Chondrocyte (in vitro differentiated cells): Measurements from ENCODE around the gene LHFPL3. TPM values are rescaled to one million over a fixed set of nuclear protein-coding genes. Genes with fewer than 3 reads are reported as not detected.

Experiments used
- DNase-seq: peaks from one replicate; pipeline ENCODE4 v3.0.0; 2021; ENCODE audit warnings: mixed read lengths, low spot score
- H3K27ac Mint-ChIP-seq: one replicate; pipeline ENCODE4 v1.8.0; 2021; ENCODE audit warnings: mild to moderate bottlenecking, moderate library complexity, mixed read lengths; ENCODE audit not compliant: unreplicated experiment
- H3K27me3 Mint-ChIP-seq: 2 replicates; pipeline ENCODE4 v1.8.0; 2021; ENCODE audit warnings: low read depth, mixed read lengths
- H3K36me3 Mint-ChIP-seq: 2 replicates; pipeline ENCODE4 v1.8.0; 2021; ENCODE audit warnings: low read depth, mixed read lengths
- H3K4me1 Mint-ChIP-seq: 2 replicates; pipeline ENCODE4 v1.8.0; 2021; ENCODE audit warnings: low read depth, mild to moderate bottlenecking, mixed read lengths
- H3K4me3 Mint-ChIP-seq: one replicate; pipeline ENCODE4 v1.8.0; 2021; ENCODE audit warnings: mild to moderate bottlenecking, moderate library complexity, mixed read lengths; ENCODE audit not compliant: unreplicated experiment
- H3K9me3 Mint-ChIP-seq: 2 replicates; pipeline ENCODE4 v1.8.0; 2021; ENCODE audit warnings: low read depth, mixed read lengths
- CTCF ChIP-seq: fragments of 200-600 bp; sonication (generic); IDR thresholded peaks from 2 replicates; pipeline ENCODE4 v1.5.0; 2021; ENCODE audit warnings: antibody characterized with exemption, mild to moderate bottlenecking, moderate library complexity
- total RNA-seq: library from RNA; stranded (reverse); gene quantifications from 3 replicates; pipeline ENCODE4 v1.2.1, GENCODE V29; 2021

The LHFPL3 gene
- total RNA-seq, 1 donor from 2014 or later = not detected

DNA sequence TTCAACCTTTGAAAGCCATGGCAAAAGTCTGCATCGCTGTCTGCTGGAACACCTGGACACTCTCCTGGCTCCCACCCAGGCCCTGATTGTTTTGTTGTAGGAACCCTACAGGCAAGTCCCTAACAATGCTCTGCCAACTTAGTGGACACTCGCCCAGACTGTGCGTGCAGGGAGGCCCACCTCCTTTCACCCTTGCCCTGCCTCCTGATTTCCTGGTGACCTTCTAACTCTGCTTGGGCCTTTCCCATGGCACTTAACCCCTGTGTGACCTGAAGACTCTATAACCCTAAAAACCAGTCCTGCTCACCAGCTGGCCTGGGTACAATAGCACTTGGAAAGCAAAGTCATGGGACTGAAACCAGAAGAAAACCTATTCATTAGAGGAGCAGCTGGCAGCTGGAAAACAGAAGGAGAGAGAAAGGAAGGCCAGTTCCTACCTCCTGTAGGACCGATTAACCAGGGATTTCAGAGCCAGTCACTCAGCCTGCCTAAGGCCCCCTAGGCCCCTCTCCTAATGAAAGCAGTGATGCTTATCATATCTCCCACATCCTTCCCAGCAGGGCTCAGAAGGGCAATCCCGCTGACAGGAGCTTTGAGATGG is 602.9 kb downstream of the LHFPL3 start:
- no peaks in the 10 kb centered on the region for H3K36me3 Mint-ChIP-seq
- no peaks in the 10 kb centered on the region for H3K27me3 Mint-ChIP-seq
- no peak for DNase-seq
- no peaks in the 10 kb centered on the region for H3K9me3 Mint-ChIP-seq
- TF ChIP-seq CTCF = no peak
- H3K27ac Mint-ChIP-seq = no peak overlapping the region
- H3K4me1 Mint-ChIP-seq = no peaks in the 10 kb centered on the region
- H3K4me3 Mint-ChIP-seq = no peak overlapping the region

DNA sequence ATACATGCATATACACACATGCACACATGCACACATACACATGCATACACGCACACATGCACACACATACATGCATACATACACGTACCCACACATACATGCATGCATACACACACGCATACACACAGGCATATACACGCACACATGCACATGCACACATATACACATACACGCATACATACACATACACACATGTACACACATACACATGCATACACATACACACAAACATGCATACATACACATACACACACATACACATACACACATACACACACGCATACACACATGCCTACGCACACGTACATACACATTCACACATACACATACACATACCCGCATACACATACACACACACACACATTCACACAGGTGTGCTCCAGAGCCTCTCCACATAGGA is 604.6 kb downstream of the LHFPL3 start:
- Mint-ChIP-seq H3K27ac (no peak overlapping the region), H3K4me3 (no peak overlapping the region), H3K9me3 (no peaks in the 10 kb centered on the region), H3K36me3 (no peaks in the 10 kb centered on the region), H3K4me1 (no peaks in the 10 kb centered on the region), H3K27me3 (no peaks in the 10 kb centered on the region)
- DNase-seq = no peak
- no peak for TF ChIP-seq CTCF

DNA sequence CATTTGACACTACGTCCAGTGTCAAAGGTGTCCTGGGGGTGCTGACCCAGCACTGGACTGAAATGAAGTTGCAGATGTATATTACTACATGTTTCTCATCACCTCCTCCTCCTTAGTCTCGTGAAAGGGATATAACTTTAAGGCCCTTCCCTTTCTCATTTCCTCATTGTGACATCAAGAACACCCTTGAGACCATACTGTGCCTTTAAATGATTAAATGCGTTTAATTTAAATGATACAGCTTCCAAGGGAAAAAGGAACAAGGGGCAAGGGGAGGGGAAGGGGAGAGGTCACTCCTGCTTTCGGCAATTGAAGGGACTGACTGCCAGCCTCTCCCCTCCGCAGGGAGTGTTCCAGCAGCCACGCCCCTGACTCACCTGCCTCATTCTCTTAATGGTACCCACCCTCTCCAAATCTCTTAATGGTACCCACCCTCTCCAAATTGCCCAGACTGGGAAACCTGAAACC is 605.2 kb downstream of the LHFPL3 start:
- Mint-ChIP-seq H3K27ac (no peak overlapping the region), H3K4me1 (no peaks in the 10 kb centered on the region), H3K9me3 (no peaks in the 10 kb centered on the region), H3K27me3 (no peaks in the 10 kb centered on the region), H3K4me3 (no peak overlapping the region), H3K36me3 (no peaks in the 10 kb centered on the region)
- TF ChIP-seq CTCF = no peak
- DNase-seq = no peak

- no peaks in the 10 kb centered on the region for H3K36me3 Mint-ChIP-seq
- H3K4me3 Mint-ChIP-seq = no peak overlapping the region
- no peak overlapping the region for H3K27ac Mint-ChIP-seq
Observed at GRCh38 chr7:104934665-104935064, 606.3 kb downstream of the LHFPL3 start.

DNA sequence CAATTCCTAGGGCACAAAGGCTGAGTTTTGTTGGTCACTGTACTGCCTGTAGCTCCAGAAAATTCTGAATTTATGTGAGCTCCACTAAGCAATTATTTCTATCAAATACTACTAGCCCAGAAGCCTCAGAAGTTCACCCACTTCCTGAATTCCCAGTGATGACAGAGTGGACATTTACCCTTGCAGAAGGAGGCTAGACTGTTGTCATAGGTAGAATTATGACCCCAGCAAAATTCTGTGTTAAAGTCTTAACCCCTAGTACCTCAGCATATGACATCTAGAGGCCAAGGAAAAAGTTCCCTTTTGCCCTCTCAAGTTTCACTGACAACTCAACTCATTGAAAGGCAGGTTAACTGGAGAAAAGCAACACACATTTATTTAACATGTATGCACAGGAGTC is 606.9 kb downstream of the LHFPL3 start:
- TF ChIP-seq CTCF = no peak
- no peaks in the 10 kb centered on the region for H3K36me3 Mint-ChIP-seq
- no peaks in the 10 kb centered on the region for H3K4me1 Mint-ChIP-seq
- H3K9me3 Mint-ChIP-seq = no peaks in the 10 kb centered on the region
- H3K4me3 Mint-ChIP-seq = no peak overlapping the region
- no peak for DNase-seq
- no peaks in the 10 kb centered on the region for H3K27me3 Mint-ChIP-seq
- no peak overlapping the region for H3K27ac Mint-ChIP-seq

More at GRCh38 chr7:104934665-104935064, 606.3 kb downstream of the LHFPL3 start:
- Mint-ChIP-seq H3K9me3 (no peaks in the 10 kb centered on the region), H3K4me1 (no peaks in the 10 kb centered on the region), H3K27me3 (no peaks in the 10 kb centered on the region)
- no peak for DNase-seq
- no peak for TF ChIP-seq CTCF
